ENCODE data around the gene EYA4.

DNA sequence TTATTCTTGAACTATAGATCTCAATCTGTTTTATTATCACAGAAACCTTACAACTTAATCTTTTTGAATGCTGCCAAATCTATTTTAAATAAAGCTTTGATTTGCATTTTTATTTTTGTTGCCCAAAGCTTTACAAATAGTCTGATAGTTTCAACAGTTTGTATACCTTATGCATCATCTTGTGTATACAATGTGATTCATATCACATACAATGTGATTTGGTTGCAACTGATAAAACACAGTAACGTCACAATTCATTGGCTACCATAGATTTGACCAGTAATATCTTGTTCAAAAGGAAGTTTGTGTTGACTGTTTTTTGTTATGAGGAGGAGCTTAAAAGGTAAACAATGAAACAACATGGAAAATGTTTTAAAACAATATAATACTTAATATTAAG is 110.9 kb downstream of the EYA4 start:
- TF ChIP-seq, protein P1, sequence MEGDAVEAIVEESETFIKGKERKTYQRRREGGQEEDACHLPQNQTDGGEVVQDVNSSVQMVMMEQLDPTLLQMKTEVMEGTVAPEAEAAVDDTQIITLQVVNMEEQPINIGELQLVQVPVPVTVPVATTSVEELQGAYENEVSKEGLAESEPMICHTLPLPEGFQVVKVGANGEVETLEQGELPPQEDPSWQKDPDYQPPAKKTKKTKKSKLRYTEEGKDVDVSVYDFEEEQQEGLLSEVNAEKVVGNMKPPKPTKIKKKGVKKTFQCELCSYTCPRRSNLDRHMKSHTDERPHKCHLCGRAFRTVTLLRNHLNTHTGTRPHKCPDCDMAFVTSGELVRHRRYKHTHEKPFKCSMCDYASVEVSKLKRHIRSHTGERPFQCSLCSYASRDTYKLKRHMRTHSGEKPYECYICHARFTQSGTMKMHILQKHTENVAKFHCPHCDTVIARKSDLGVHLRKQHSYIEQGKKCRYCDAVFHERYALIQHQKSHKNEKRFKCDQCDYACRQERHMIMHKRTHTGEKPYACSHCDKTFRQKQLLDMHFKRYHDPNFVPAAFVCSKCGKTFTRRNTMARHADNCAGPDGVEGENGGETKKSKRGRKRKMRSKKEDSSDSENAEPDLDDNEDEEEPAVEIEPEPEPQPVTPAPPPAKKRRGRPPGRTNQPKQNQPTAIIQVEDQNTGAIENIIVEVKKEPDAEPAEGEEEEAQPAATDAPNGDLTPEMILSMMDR (IDR thresholded peaks at IDR 0.05) = no peak
- TF ChIP-seq ZFX (IDR thresholded peaks at IDR 0.05; ENCODE audit: borderline replicate concordance) = no peak

Measured in 22Rv1 (cell line).